Activated naive CD8-positive, alpha-beta T cell treated with anti-CD3 and anti-CD28 coated beads, Interleukin-2, amount 50 U/mL, for 16 hours (primary cell): ENCODE measurements around the gene PRAMEF13.
"Not testable (repeated sequence)": the region's sequence is repeated elsewhere in the genome, so short reads cannot be mapped to it uniquely, and the experiment has no call there.

Experiments
- DNase-seq: peaks from one replicate; pipeline ENCODE4 v3.0.0-alpha.2; 2020; ENCODE audit warnings: low read depth, low spot score

The PRAMEF13 gene, protein sequence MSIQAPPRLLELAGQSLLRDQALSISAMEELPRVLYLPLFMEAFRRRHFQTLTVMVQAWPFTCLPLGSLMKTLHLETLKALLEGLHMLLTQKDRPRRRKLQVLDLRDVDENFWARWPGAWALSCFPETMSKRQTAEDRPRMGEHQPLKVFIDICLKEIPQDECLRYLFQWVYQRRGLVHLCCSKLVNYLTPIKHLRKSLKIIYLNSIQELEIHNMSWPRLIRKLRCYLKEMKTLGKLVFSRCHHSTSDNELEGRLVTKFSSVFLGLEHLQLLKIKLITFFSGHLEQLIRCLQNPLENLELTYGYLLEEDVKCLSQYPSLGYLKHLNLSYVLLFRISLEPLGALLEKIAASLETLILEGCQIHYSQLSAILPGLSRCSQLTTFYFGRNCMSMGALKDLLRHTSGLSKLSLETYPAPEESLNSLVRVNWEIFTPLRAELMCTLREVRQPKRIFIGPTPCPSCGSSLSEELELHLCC

DNA sequence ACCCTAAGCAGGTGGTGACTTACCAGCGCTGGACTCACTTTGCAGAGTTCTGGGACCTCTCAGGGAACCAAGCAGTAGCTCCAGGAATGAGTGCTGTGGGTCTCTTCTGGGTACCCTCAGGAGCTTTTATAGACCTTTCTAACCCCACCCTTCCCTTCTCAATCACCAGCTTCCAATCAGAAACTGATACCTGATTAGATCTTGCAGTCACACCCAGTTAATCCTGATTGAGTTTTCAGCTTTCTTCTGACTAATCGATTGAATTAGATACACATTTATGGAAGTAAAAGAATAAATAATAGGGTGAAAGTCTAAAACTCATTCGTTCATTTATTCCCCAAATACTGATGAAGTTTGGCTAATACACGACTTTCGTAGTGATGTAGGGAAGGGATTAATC lies at the start of gene PRAMEF13:
TSS of gene PRAMEF13 (minus strand) at position 101 of the 400 bp plus-strand sequence. CDS start 1,820 bp downstream, outside the sequence.
- DNase-seq: not testable (repeated sequence)

- not testable (repeated sequence) for DNase-seq
These were observed 45.9 kb upstream of the PRAMEF13 start for GRCh38 chr1:13247122-13247521.

- DNase-seq: not testable (repeated sequence)
These were observed 45.3 kb upstream of the PRAMEF13 start for GRCh38 chr1:13246554-13246871.

DNA sequence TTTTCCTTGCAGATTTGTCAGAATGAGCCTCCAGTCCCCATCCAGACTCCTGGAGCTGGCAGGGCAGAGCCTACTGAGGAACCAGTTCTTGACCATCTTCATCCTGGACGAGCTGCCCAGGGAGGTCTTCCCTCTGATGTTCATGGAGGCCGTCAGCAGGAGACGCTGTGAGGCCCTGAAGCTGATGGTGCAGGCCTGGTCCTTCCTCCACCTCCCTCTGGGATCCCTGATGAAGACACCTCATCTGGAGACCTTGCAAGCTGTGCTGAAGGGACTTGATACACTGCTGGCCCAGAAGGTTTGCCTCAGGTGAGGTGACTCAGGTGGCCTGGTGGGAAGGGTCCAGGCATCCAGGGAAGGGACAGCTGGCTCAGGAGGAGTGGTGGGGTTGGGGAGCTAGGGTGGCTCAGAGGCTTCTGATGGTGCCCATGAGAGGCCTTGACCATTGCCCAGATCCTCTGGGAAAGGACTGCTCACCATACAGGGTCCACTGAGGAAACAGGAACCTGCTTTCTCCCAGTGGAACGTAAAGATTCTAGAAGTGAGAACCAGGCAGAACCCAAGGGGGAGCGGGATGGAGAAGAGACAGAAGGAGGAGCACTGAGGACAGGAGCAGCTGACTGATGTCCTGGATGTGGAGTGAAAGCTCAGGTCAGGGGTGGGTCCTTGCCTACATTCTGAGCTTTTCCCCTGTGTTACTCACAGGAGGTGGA lies 44.8 kb upstream of the PRAMEF13 start:
- not testable (repeated sequence) for DNase-seq

- DNase-seq: not testable (repeated sequence)
These were observed 42.5 kb upstream of the PRAMEF13 start for GRCh38 chr1:13243536-13244263.

- not testable (repeated sequence) for DNase-seq
These were observed 38.4 kb upstream of the PRAMEF13 start for GRCh38 chr1:13239633-13240032.

DNA sequence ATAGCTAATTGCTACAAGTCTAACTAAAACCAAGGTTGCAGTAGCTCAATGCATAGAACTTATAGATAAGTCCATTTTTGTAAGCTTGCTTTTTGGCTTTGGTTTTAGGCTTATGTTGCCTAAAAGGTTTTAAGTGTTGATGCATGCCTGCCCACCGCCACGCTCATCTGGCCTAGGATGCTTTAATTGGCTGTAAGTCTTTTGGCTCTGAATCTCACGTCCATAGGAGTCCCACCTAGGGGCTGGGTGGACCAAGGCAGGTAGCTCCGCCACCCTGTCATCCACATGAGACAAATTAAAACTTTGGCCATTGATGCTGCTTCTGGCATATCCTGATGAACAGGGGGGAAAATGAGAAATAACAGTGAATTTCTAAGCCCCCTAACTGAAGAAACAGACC lies 36.4 kb upstream of the PRAMEF13 start:
- not testable (repeated sequence) for DNase-seq

DNA sequence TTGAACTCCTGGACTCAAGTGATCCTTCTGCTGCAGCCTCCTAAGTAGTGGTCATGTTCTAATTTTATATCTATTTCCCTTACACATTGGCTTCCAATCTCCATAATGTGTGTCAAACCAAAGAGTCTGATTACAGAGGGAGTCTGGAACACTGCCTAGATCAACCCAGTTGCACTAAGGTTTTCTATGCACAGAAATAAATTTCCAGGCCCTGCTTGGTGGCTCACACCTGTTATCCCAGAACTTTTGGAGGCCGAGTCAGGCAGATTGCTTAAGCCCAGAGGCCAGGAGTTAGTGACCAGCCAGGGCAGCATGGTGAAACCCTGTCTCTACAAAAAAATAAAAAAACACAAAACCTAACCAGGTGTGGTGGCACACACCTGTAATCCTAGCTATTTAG lies 32.8 kb upstream of the PRAMEF13 start:
- DNase-seq: not testable (repeated sequence)

- not testable (repeated sequence) for DNase-seq
These were observed 30.8 kb upstream of the PRAMEF13 start for GRCh38 chr1:13232056-13232455.

GRCh38 chr1:13231061-13231750 lies 30.0 kb upstream of the PRAMEF13 start:
- DNase-seq: not testable (repeated sequence)

GRCh38 chr1:13230601-13231000 lies 29.4 kb upstream of the PRAMEF13 start:
- not testable (repeated sequence) for DNase-seq

GRCh38 chr1:13230096-13230495 lies 28.9 kb upstream of the PRAMEF13 start:
- DNase-seq: not testable (repeated sequence)

GRCh38 chr1:13228343-13228781 lies 27.2 kb upstream of the PRAMEF13 start:
- no peak for DNase-seq

DNA sequence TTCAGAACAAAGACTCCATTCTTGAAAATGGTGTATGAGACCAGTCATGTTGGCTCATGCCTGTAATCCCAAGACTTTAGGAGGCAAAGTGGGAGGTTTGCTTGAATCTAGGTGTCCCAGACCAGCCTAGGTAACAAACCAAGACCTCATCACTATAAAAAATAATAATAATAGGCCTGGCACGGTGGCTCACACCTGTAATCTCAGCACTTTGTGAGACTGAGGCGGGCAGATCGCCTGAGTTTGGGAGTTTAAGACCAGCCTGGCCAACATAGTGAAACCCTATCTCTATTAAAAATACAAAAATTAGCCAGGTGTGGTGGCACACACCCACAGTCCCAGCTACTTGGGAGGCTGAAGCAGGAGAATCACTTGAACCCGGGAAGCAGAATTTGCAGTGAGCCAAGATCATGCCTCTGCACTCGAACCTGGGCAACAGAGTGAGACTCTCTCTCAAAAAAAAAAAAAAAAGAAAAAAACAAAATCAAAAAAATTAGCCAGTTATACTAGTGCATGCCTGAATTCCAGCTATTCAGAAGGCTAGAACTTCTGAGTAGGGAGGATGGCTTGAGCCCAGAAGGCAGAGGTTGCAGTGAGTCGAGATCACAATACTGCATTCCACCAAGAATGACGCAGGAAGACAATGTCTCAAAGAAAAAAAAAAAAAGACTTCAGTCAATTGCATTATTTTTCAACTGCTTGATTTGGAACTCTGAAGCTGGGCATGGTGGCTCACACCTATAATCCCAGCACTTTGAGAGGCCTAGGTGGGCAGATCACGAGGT lies 26.3 kb upstream of the PRAMEF13 start:
- not testable (repeated sequence) for DNase-seq

- DNase-seq: not testable (repeated sequence)
These were observed 24.5 kb upstream of the PRAMEF13 start, which contains the start of gene PRAMEF18 for GRCh38 chr1:13225675-13226204. Gene PRAMEF18 (minus strand): TSS chr1:13226154. CDS start chr1:13226106, 48 bp downstream.

GRCh38 chr1:13224480-13225060 lies 23.4 kb upstream of the PRAMEF13 start:
- no peak for DNase-seq

GRCh38 chr1:13222788-13223187 lies 21.6 kb upstream of the PRAMEF13 start:
- not testable (repeated sequence) for DNase-seq

- DNase-seq: not testable (repeated sequence)
These were observed 18.0 kb upstream of the PRAMEF13 start for GRCh38 chr1:13219203-13219602.

- not testable (repeated sequence) for DNase-seq
These were observed 15.4 kb upstream of the PRAMEF13 start for GRCh38 chr1:13216619-13217018.

DNA sequence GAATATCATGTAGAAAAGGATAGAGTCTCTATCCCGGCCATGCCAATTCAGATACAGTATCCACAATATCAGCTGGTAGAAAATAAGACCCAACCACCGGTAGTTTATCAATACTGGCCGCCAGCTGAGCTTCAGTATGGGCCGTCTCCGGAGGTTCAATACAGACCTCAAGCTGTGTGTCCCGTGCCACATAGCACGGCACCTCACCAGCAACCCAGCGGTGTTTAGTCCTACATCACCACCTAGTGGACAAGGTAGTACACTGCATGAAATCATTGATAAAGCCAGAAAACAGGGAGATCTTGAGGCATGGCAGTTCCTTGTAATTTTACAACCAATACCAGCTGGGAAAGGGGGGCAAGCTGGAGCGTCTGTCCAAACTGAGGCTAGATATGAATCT lies 7.5 kb upstream of the PRAMEF13 start:
- not testable (repeated sequence) for DNase-seq
